Measurements from ENCODE around the gene WDR93. TPM values are rescaled to one million over a fixed set of nuclear protein-coding genes. Genes with fewer than 3 reads are reported as not detected.

Gene WDR93
- polyA plus RNA-seq, 4 donors: 0.09 to 0.19 TPM; not detected in 2

DNA sequence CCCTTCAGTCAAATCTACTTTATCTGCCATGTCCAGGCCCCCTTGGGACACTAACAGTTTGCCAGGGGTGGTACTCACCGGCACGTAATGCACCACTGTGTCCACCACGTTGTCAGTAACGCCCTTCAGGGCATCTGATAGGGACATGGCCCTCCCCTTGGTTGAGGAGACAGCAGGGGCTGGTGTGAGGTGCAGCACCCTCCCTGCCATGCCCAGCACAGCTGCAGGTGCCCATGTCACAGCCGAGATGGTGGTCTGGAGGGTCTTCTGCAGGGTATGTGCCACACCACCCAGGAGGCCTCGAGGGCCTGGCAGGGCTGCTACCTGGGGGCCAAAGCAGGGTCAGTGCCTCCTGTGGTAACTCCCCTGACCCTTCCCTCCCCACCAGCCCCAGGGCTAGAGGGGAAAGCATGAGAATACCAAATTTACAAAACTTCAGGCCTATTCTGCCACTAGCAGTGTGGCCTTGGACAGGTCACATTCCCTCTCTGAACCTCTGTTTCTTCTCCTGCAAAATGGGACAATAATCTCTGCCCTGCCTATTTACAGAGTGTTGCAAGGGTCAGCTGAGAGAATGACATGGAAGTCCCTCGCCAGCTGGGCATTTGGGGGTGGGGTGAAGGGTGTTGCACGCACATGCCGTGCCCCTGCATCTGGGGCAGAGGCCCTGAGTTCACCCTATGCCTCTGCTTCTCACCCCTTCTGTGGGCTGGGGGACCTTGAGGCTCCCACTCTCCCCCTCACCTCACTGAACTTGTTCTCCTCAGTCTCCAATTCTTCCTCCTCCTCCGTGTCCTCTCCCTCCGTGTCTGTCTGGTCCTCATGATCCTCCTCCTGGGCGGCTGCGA is 23.5 kb upstream of the WDR93 start:
- Histone ChIP-seq H3K4me3 (ENCODE audit: low read depth in 1 of 3, low read length in 3 of 3) (no peak overlapping the region), H3K27ac (ENCODE audit: low read depth in 1 of 3, low read length in 2 of 3) (no peak overlapping the region), H3K36me3 (ENCODE audit: control insufficient read depth in 3 of 3, insufficient read depth in 2 of 3, low read depth in 1 of 3, low read length in 3 of 3) (no peaks in the 10 kb centered on the region), H3K27me3 (ENCODE audit: control insufficient read depth in 3 of 3, insufficient read depth in 3 of 3, low read length in 3 of 3) (no peaks in the 10 kb centered on the region), H3K9me3 (ENCODE audit: control insufficient read depth in 2 of 2, insufficient read depth in 1 of 2, low read depth in 1 of 2, low read length in 1 of 2) (no peaks in the 10 kb centered on the region), H3K4me1 (ENCODE audit: control insufficient read depth in 3 of 3, insufficient read depth in 2 of 3, low read depth in 1 of 3, low read length in 2 of 3) (peaks cover 0 to 22% (median 3%) of the 10 kb centered on the region in 3 donors)
- no peak for FAIRE-seq
- 71 to 82% (median 79%) methylated on average over 12 to 13 of the region's 13 CpGs for WGBS, 3 donors
- no peak for DNase-seq

DNA sequence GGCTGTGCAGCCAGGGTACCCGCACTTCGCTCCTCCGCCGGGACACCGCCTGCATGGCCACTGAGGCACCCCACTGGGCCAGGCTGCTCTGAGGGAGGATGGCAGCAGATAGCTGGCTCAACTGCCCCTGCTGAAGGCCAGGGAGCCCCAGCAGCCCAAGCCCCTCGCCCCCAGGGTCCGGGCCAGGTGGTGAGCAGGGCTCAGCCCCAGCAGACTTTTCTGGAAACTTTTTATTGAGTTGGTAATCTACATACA is 23.0 kb upstream of the WDR93 start:
- H3K9me3 ChIP-seq (ENCODE audit: control insufficient read depth in 2 of 2, insufficient read depth in 1 of 2, low read depth in 1 of 2, low read length in 1 of 2): no peaks in the 10 kb centered on the region
- FAIRE-seq (no peak), DNase-seq (no peak)
- H3K36me3 ChIP-seq (ENCODE audit: control insufficient read depth in 3 of 3, insufficient read depth in 2 of 3, low read depth in 1 of 3, low read length in 3 of 3): no peaks in the 10 kb centered on the region
- no peak overlapping the region for H3K4me3 ChIP-seq (ENCODE audit: low read depth in 1 of 3, low read length in 3 of 3)
- peaks cover 0 to 21% (median 3%) of the 10 kb centered on the region in 3 donors for H3K4me1 ChIP-seq (ENCODE audit: control insufficient read depth in 3 of 3, insufficient read depth in 2 of 3, low read depth in 1 of 3, low read length in 2 of 3)
- H3K27ac ChIP-seq (ENCODE audit: low read depth in 1 of 3, low read length in 2 of 3): no peak overlapping the region
- WGBS, 3 donors: 94 to 96% (median 95%) methylated on average over 7 of the region's 7 CpGs
- H3K27me3 ChIP-seq (ENCODE audit: control insufficient read depth in 3 of 3, insufficient read depth in 3 of 3, low read length in 3 of 3): no peaks in the 10 kb centered on the region

DNA sequence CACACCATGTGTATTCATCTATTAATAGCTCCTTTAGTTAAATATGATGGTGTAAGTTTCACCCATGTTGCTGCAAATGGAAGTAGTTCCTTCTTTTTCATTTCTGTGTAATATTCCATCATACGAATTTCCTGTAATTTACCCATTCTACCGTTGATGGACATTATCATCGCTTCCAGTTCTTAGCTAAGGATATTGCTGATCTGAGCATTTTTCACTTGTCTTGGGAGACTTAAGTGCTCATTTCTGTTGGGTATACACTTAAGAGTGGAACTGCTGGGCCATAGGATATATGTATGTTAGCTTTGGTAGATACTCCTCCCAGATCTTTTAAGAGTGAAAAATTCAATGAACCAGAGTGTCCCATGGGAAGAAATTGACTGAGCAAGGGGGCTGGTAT is 22.4 kb upstream of the WDR93 start:
- Histone ChIP-seq H3K27ac (ENCODE audit: low read depth in 1 of 3, low read length in 2 of 3) (no peak overlapping the region), H3K27me3 (ENCODE audit: control insufficient read depth in 3 of 3, insufficient read depth in 3 of 3, low read length in 3 of 3) (no peaks in the 10 kb centered on the region), H3K36me3 (ENCODE audit: control insufficient read depth in 3 of 3, insufficient read depth in 2 of 3, low read depth in 1 of 3, low read length in 3 of 3) (no peaks in the 10 kb centered on the region), H3K4me3 (ENCODE audit: low read depth in 1 of 3, low read length in 3 of 3) (no peak overlapping the region), H3K9me3 (ENCODE audit: control insufficient read depth in 2 of 2, insufficient read depth in 1 of 2, low read depth in 1 of 2, low read length in 1 of 2) (no peaks in the 10 kb centered on the region), H3K4me1 (ENCODE audit: control insufficient read depth in 3 of 3, insufficient read depth in 2 of 3, low read depth in 1 of 3, low read length in 2 of 3) (peaks cover 0 to 15% (median 3%) of the 10 kb centered on the region in 3 donors)
- FAIRE-seq: no peak
- WGBS, 3 donors: 92 to 96% (median 95%) methylated on average over 3 of the region's 3 CpGs
- no peak for DNase-seq

DNA sequence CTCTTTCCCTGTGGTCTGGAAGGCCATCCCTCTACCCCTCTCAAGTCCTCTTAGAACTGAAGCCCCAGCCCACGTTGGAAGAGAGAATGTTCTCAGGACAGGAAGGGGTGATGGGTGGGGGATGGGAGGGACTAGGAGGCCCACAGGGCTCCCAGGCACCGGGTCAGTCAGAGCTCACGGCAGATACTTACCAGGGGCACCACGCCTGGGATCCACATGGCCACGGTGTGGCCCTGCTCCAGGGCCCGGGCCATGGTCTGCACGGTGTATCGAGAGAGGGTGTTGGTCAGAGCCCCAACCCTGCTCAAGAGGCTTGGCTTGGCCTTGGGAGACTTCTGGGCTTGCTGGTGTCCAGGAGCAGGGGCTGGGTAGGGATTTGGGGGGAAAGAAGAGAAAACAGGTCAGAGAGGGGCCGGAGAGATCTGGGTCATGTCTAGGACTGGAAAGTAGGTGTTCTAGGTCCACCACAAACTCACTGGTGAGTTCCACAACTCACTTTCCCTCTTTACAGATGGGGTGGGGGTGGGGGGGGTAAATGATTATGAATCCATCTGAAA is 21.2 kb upstream of the WDR93 start:
- no peak for FAIRE-seq
- Histone ChIP-seq H3K27me3 (ENCODE audit: control insufficient read depth in 3 of 3, insufficient read depth in 3 of 3, low read length in 3 of 3) (no peaks in the 10 kb centered on the region), H3K4me1 (ENCODE audit: control insufficient read depth in 3 of 3, insufficient read depth in 2 of 3, low read depth in 1 of 3, low read length in 2 of 3) (peaks cover 0 to 14% (median 3%) of the 10 kb centered on the region in 3 donors), H3K36me3 (ENCODE audit: control insufficient read depth in 3 of 3, insufficient read depth in 2 of 3, low read depth in 1 of 3, low read length in 3 of 3) (no peaks in the 10 kb centered on the region), H3K4me3 (ENCODE audit: low read depth in 1 of 3, low read length in 3 of 3) (no peak overlapping the region), H3K9me3 (ENCODE audit: control insufficient read depth in 2 of 2, insufficient read depth in 1 of 2, low read depth in 1 of 2, low read length in 1 of 2) (no peaks in the 10 kb centered on the region), H3K27ac (ENCODE audit: low read depth in 1 of 3, low read length in 2 of 3) (no peak overlapping the region)
- DNase-seq: no peak
- WGBS, 3 donors: 78 to 82% (median 80%) methylated on average over 9 of the region's 9 CpGs

DNA sequence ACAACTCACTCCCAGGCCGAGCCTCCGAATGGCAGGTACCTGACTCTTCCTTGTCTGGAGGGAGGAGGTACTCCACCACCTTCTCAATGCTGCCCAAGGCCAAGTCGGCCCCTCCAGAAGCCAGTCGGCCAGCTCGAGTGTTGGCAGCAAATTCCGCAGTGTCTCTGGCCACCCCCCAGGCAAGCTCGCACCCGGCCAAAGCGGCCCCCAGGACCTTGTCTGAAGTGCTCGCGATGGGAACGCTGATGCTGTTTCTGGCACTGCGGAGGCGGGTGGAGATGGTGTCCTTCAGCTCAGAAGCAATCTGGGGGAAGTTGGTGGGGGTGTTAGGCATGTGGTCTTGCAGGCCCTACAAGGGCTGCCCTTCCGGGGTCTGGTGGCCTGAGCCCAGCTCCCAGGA is 20.7 kb upstream of the WDR93 start:
- peaks cover 0 to 12% (median 3%) of the 10 kb centered on the region in 3 donors for H3K4me1 ChIP-seq (ENCODE audit: control insufficient read depth in 3 of 3, insufficient read depth in 2 of 3, low read depth in 1 of 3, low read length in 2 of 3)
- H3K27ac ChIP-seq (ENCODE audit: low read depth in 1 of 3, low read length in 2 of 3): no peak overlapping the region
- no peak for FAIRE-seq
- no peak overlapping the region for H3K4me3 ChIP-seq (ENCODE audit: low read depth in 1 of 3, low read length in 3 of 3)
- H3K27me3 ChIP-seq (ENCODE audit: control insufficient read depth in 3 of 3, insufficient read depth in 3 of 3, low read length in 3 of 3): no peaks in the 10 kb centered on the region
- no peaks in the 10 kb centered on the region for H3K36me3 ChIP-seq (ENCODE audit: control insufficient read depth in 3 of 3, insufficient read depth in 2 of 3, low read depth in 1 of 3, low read length in 3 of 3)
- H3K9me3 ChIP-seq (ENCODE audit: control insufficient read depth in 2 of 2, insufficient read depth in 1 of 2, low read depth in 1 of 2, low read length in 1 of 2): no peaks in the 10 kb centered on the region
- DNase-seq: no peak
- WGBS, 3 donors: 91 to 95% (median 95%) methylated on average over 15 of the region's 15 CpGs

DNA sequence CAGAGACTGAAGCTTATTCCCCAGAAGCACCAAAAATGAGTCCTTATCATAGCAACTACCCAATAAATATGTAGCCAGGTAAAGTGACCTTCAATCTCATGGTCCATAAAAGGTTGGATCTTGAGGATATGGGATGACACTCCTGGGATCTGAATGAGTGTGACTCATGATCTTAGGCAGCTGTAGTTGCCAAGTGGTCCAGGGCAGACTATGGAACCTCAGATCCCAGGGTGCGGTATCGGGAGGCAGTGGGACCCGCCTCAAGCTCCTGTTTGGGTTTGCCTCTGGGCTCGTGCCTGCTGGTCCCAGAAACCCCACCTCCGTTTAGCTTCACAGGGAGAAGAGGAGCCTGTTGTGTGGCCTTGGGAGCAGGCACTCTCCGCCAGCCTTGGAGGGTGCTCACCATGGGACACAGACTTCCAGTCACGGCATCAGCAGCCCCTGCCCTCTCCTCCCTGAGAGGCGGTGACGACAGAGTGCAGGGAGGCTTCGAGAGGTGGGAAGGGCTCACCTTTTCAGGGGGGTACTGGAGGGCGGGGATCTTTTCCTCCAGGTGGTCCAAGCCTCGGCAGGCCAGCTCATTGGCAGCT is 19.5 kb upstream of the WDR93 start:
- Histone ChIP-seq H3K27ac (ENCODE audit: low read depth in 1 of 3, low read length in 2 of 3) (no peak overlapping the region), H3K4me1 (ENCODE audit: control insufficient read depth in 3 of 3, insufficient read depth in 2 of 3, low read depth in 1 of 3, low read length in 2 of 3) (peaks cover 0 to 6% (median 3%) of the 10 kb centered on the region in 3 donors), H3K36me3 (ENCODE audit: control insufficient read depth in 3 of 3, insufficient read depth in 2 of 3, low read depth in 1 of 3, low read length in 3 of 3) (no peaks in the 10 kb centered on the region), H3K9me3 (ENCODE audit: control insufficient read depth in 2 of 2, insufficient read depth in 1 of 2, low read depth in 1 of 2, low read length in 1 of 2) (no peaks in the 10 kb centered on the region), H3K4me3 (ENCODE audit: low read depth in 1 of 3, low read length in 3 of 3) (no peak overlapping the region), H3K27me3 (ENCODE audit: control insufficient read depth in 3 of 3, insufficient read depth in 3 of 3, low read length in 3 of 3) (no peaks in the 10 kb centered on the region)
- 61 to 80% (median 73%) methylated on average over 11 to 12 of the region's 12 CpGs for WGBS, 3 donors
- FAIRE-seq (no peak), DNase-seq (peak; percentile 67 to 77)

DNA sequence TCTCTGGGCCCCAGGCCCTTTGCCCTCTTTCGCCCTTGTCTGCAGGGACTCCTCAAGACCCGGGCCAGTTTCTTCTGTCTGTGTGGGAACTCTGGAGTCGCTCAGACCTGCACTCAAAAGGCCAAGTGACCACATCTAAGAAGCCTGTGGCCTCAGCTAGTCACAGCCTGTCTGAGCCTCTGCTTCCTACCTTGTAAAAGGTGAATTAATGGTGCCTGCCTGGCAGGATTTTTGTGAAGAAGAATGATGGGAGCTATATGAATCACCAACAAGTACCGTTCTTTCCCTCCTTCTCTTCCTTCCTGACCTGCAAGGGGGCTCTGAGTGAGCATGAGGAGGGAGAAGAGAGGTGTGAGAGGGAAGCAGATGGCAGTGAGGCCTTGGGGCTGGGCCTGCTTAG is 18.9 kb upstream of the WDR93 start:
- FAIRE-seq (no peak), DNase-seq (no peak)
- Histone ChIP-seq H3K27ac (ENCODE audit: low read depth in 1 of 3, low read length in 2 of 3) (no peak overlapping the region), H3K36me3 (ENCODE audit: control insufficient read depth in 3 of 3, insufficient read depth in 2 of 3, low read depth in 1 of 3, low read length in 3 of 3) (no peaks in the 10 kb centered on the region), H3K9me3 (ENCODE audit: control insufficient read depth in 2 of 2, insufficient read depth in 1 of 2, low read depth in 1 of 2, low read length in 1 of 2) (no peaks in the 10 kb centered on the region), H3K4me3 (ENCODE audit: low read depth in 1 of 3, low read length in 3 of 3) (no peak overlapping the region), H3K27me3 (ENCODE audit: control insufficient read depth in 3 of 3, insufficient read depth in 3 of 3, low read length in 3 of 3) (no peaks in the 10 kb centered on the region), H3K4me1 (ENCODE audit: control insufficient read depth in 3 of 3, insufficient read depth in 2 of 3, low read depth in 1 of 3, low read length in 2 of 3) (peaks cover 0 to 3% (median 3%) of the 10 kb centered on the region in 3 donors)
- WGBS, 3 donors: 56 to 66% (median 65%) methylated on average over 3 to 4 of the region's 4 CpGs

DNA sequence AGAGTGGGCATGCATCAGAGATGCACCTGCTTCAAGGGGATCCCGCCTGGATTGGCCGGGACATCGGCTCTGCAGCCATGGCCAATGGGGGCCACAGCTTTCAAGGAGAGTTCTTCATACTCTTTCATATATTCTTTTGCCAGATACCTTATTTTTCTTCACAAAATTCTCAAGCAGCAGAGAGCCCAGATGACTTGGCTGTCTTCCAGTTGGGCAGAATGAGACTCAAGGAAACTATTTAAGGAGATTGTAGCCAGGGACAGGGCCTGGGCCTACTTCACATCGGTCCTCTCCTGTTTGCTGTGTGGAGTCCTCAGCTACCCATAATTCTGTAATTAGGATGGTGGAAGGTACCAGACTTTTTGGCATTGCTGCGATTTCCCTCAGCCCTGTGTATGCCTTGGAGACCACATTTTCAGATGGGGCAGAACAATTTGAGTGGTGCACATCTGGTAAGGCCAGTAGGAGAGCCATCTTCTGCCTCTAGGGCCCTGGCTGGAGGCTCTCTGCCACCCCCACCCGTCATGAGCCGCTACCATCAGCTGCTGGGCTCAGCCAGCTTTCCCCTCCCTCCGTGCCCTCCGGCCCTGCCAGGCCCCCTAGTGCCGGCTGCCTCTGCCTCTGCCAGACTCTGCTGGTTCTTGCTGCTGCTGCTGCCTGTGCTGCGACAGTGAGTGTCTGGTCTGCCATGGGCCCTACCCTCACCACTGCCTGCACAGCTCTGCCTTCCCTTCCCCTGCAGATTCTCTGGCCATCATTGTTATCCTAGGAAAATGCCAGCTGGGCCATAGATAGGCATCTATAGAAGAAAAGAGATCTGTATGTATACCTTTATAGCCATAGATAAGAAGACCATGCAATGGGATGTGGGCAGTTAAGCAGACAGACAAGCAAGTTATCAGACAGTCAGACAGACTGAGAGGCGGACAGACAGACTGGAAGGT is 18.1 kb upstream of the WDR93 start:
- H3K27ac ChIP-seq (ENCODE audit: low read depth in 1 of 3, low read length in 2 of 3): no peak overlapping the region
- no peaks in the 10 kb centered on the region for H3K36me3 ChIP-seq (ENCODE audit: control insufficient read depth in 3 of 3, insufficient read depth in 2 of 3, low read depth in 1 of 3, low read length in 3 of 3)
- DNase-seq (no peak), FAIRE-seq (no peak)
- WGBS, 3 donors: 90 to 95% (median 93%) methylated on average over 12 of the region's 12 CpGs
- H3K4me3 ChIP-seq (ENCODE audit: low read depth in 1 of 3, low read length in 3 of 3): no peak overlapping the region
- H3K27me3 ChIP-seq (ENCODE audit: control insufficient read depth in 3 of 3, insufficient read depth in 3 of 3, low read length in 3 of 3): no peaks in the 10 kb centered on the region
- peaks cover 0 to 3% (median 3%) of the 10 kb centered on the region in 3 donors for H3K4me1 ChIP-seq (ENCODE audit: control insufficient read depth in 3 of 3, insufficient read depth in 2 of 3, low read depth in 1 of 3, low read length in 2 of 3)
- no peaks in the 10 kb centered on the region for H3K9me3 ChIP-seq (ENCODE audit: control insufficient read depth in 2 of 2, insufficient read depth in 1 of 2, low read depth in 1 of 2, low read length in 1 of 2)

All from small intestine (tissue), 7 donors.